HepG2 (cell line): ENCODE data around the gene ZIM2. TPM values are rescaled to one million over a fixed set of nuclear protein-coding genes. Genes with fewer than 3 reads are reported as not detected.
A peak's percentile ranks its signal among the peaks of the same experiment; 100 is the strongest.

Experiments used
- ATAC-seq: fragments of 200-7000 bp; cut with Tn5 transposase; 3 replicates; pipeline ENCODE4 v1.9.1; 2020; ENCODE audit warnings: mild to moderate bottlenecking, moderate library complexity
- BruUV-seq: library from RNA; stranded (reverse); fragments of 400-500 nt; replicated peaks from 2 replicates; lab custom pipeline; 2021; lab: Mats Ljungman, UMichigan
- CTCF ChIA-PET: fragments of 300-600 bp; formaldehyde crosslinking; extraction: SDS; loops from one replicate; lab custom pipeline; 2021; ENCODE audit warnings: low total read pairs, inconsistent platforms, low intra/inter-chr PET ratio; lab: Yijun Ruan, JAX
- POLR2A ChIA-PET: fragments of 350-600 bp; sonication (Branson Sonifier 250); formaldehyde crosslinking; loops from one replicate; lab custom pipeline; 2020; ENCODE audit warnings: antibody characterized with exemption, inconsistent platforms; lab: Yijun Ruan, JAX
- DNase-seq: peaks from one replicate; pipeline ENCODE4 v3.0.0-alpha.2; 2015; ENCODE audit warnings: low spot score
- FAIRE-seq: peaks from 3 replicates; lab custom pipeline; 2011; peaks lifted over from hg19 to GRCh38; lab: Jason Lieb, UNC
- H2AFZ ChIP-seq: one replicate; pipeline ENCODE4 v1.6.1; 2011; ENCODE audit warnings: low read length, inconsistent platforms
- H3K27ac ChIP-seq: fragments of 300-600 bp; 3 replicates; pipeline ENCODE4 v1.8.0; 2011; ENCODE audit warnings: mixed run types, mild to moderate bottlenecking, mixed read lengths, low read length, inconsistent platforms; ENCODE audit not compliant: insufficient read depth; ENCODE audit errors: extremely low read length
- H3K27me3 ChIP-seq, 2 experiments: fragments of 200-600 bp in 1 of 2; 2 replicates in 1 of 2; 3 replicates in 1 of 2; pipeline versions ENCODE4 v1.6.0 to v1.8.0; 2011; ENCODE audit warnings: low read length in 2 of 2, mild to moderate bottlenecking in 2 of 2, moderate library complexity in 2 of 2, inconsistent platforms in 1 of 2; ENCODE audit not compliant: insufficient read depth in 2 of 2, control insufficient read depth in 1 of 2
- H3K36me3 ChIP-seq, 2 experiments: fragments of 200-600 bp in 1 of 2; replicated peaks in 1 of 2; 2 replicates in 1 of 2; 3 replicates in 1 of 2; pipeline versions ENCODE4 v1.5.1 to v1.8.0; 2011; ENCODE audit warnings: low read length in 2 of 2, inconsistent platforms in 1 of 2; ENCODE audit not compliant: insufficient read depth in 2 of 2, control insufficient read depth in 1 of 2
- H3K4me1 ChIP-seq: 2 replicates; pipeline ENCODE4 v1.5.1; 2012; ENCODE audit warnings: low read length, inconsistent platforms; ENCODE audit not compliant: insufficient read depth
- H3K4me2 ChIP-seq: 2 replicates; pipeline ENCODE4 v1.6.0; 2011; ENCODE audit warnings: low read depth, low read length, inconsistent platforms
- H3K4me3 ChIP-seq, 3 experiments: fragments of 200-600 bp in 1 of 3; sonication (generic), shearing (Covaris generic) in 1 of 3; replicated peaks in 1 of 3; 2 replicates each; pipeline ENCODE4 v1.5.1; 2011 to 2016; ENCODE audit warnings: low read length in 3 of 3, inconsistent platforms in 2 of 3, low read depth in 2 of 3, mild to moderate bottlenecking in 2 of 3, control low read depth in 1 of 3, mixed read lengths in 1 of 3; ENCODE audit not compliant: insufficient read depth in 1 of 3
- H3K79me2 ChIP-seq: one replicate; pipeline ENCODE4 v1.6.1; 2011; ENCODE audit warnings: low read length, inconsistent platforms; ENCODE audit not compliant: insufficient read depth
- H3K9ac ChIP-seq: 2 replicates; pipeline ENCODE4 v1.6.0; 2011; ENCODE audit warnings: mild to moderate bottlenecking, low read depth, low read length, inconsistent platforms; ENCODE audit not compliant: insufficient read depth
- H3K9me3 ChIP-seq: 2 replicates; pipeline ENCODE4 v1.5.1; 2012; ENCODE audit warnings: mild to moderate bottlenecking, low read length
- H4K20me1 ChIP-seq: 2 replicates; pipeline ENCODE4 v1.6.0; 2011; ENCODE audit warnings: inconsistent platforms, mild to moderate bottlenecking, low read length, moderate library complexity; ENCODE audit not compliant: insufficient read depth
- GATAD1 ChIP-seq: IDR thresholded peaks from 2 replicates; pipeline ENCODE4 v1.6.1; 2016; ENCODE audit warnings: missing genetic modification reagents, missing compliant biosample characterization
- GPN1 ChIP-seq: sonication (generic); formaldehyde crosslinking; IDR thresholded peaks from 2 replicates; pipeline ENCODE4 v1.5.1; 2020; ENCODE audit warnings: missing genetic modification reagents, borderline replicate concordance
- POLR2A ChIP-seq, 2 experiments: IDR thresholded peaks; 2 replicates each; pipeline ENCODE4 v1.6.1; 2011; ENCODE audit warnings: low read depth in 2 of 2, low read length in 2 of 2, mild to moderate bottlenecking in 1 of 2, moderate library complexity in 1 of 2; ENCODE audit not compliant: insufficient read depth in 1 of 2
- RBM22 ChIP-seq: fragments of 200-400 bp; formaldehyde crosslinking; optimal IDR thresholded peaks from 2 replicates; pipeline ENCODE3; 2017; ENCODE audit warnings: mild to moderate bottlenecking, low read length, moderate library complexity
- SMYD3 ChIP-seq: sonication (generic); formaldehyde crosslinking; IDR thresholded peaks from 2 replicates; pipeline ENCODE4 v1.8.1; 2023; ENCODE audit warnings: mild to moderate bottlenecking, missing genetic modification reagents
- SRSF1 ChIP-seq: fragments of 200-400 bp; formaldehyde crosslinking; optimal IDR thresholded peaks from 2 replicates; pipeline ENCODE3; 2017; ENCODE audit warnings: mild to moderate bottlenecking, low read depth, low read length, moderate library complexity
- TBX2 ChIP-seq: sonication (generic); formaldehyde crosslinking; IDR thresholded peaks from 2 replicates; pipeline ENCODE4 v1.5.0; 2020; ENCODE audit warnings: missing genetic modification reagents, mild to moderate bottlenecking, borderline replicate concordance
- TBX3 ChIP-seq: fragments of 450-650 bp; IDR thresholded peaks from 2 replicates; pipeline ENCODE4 v1.6.1; 2017; ENCODE audit warnings: antibody characterized with exemption, mild to moderate bottlenecking, inconsistent platforms, borderline replicate concordance
- WGBS: methylation state at CpG from one replicate; pipeline ENCODE4 v1.1.6; 2017; ENCODE audit warnings: low lambda C conversion rate; 5-methylcytosine and 5-hydroxymethylcytosine counted together
- in situ Hi-C: cut with HindIII; loops from 2 replicates; pipeline ENCODE4 v1.10.0; 2017; ENCODE audit warnings: low pct_unique_long_range_greater_than_20kb; ENCODE audit not compliant: extremely low pct_ligation_motif_present
- intact Hi-C: fragments of 100-400 bp; cut with micrococcal nuclease; formaldehyde crosslinking; loops from one replicate; pipeline ENCODE4 v1.10.0; 2022; ENCODE audit not compliant: unreplicated experiment
- polyA plus RNA-seq, 8 experiments: library from polyadenylated mRNA; depleted of rRNA in 3 of 8; stranded (reverse) in 7 of 8; unstranded in 1 of 8; fragments of >200 nt; fragmentation: Illumina TruSeq in 4 of 8; extraction: Trizol in 4 of 8; gene quantifications; 2 replicates each; pipeline versions ENCODE4 v1.2.1 to v1.2.3, GENCODE V29; 2011 to 2016; ENCODE audit warnings: low read depth in 4 of 8, missing spikeins in 1 of 8, mixed read lengths in 1 of 8; ENCODE audit not compliant: insufficient read depth in 1 of 8
- total RNA-seq, 5 experiments: library from RNA; depleted of rRNA; stranded (reverse); fragments of >200 nt; fragmentation: Illumina TruSeq; extraction: Trizol; gene quantifications; 2 replicates each; pipeline ENCODE4 v1.2.3, GENCODE V29; 2016; ENCODE audit warnings: low read depth in 1 of 5
- TF ChIP-seq, protein P1 (sequence below): sonication (generic); formaldehyde crosslinking; IDR thresholded peaks from 2 replicates; pipeline ENCODE4 v1.5.1; 2020; ENCODE audit warnings: missing genetic modification reagents, mild to moderate bottlenecking, borderline replicate concordance
- TF ChIP-seq, protein P2 (sequence below): IDR thresholded peaks from 2 replicates; pipeline ENCODE4 v1.6.1; 2016; ENCODE audit warnings: mild to moderate bottlenecking
- TF ChIP-seq, protein P3 (sequence below): sonication (generic); formaldehyde crosslinking; IDR thresholded peaks from 2 replicates; pipeline ENCODE4 v1.4.0; 2020; ENCODE audit warnings: missing genetic modification reagents
- TF ChIP-seq, protein P4 (sequence below): sonication (generic); formaldehyde crosslinking; conservative IDR thresholded peaks from 2 replicates; pipeline ENCODE4 v1.5.0; 2020; ENCODE audit warnings: missing genetic modification reagents

ZIM2 gene
- total and polyA plus RNA-seq, 2 of the 13 experiments (the other 11 are each of a cell fraction or from before 2014, with no cell fraction given), result 7.2 to 10.3 TPM

DNA sequence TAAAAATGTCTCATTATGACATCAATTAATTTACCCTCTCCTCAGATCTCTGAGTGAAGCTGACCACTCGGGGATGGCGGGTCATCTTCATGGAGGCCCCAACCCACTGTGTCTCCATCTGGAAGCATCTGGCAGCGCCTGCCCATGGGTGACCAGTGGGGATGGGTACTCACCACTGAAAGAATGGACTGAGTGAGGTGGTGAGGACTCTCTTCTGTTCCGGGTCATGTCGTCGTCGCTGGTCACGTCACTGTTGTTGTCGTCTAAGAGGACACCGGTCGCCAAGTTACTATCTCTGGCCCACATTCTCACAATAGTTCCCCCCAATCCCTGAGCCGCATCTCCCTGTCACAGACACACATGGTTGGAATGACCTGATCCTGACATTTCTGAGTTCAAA lies 17.1 kb downstream of the ZIM2 start:
- ATAC-seq (peak; percentile 11; the same call in 1 of the 3 replicates), FAIRE-seq (no peak), DNase-seq (no peak)
- Histone ChIP-seq H3K79me2 (peaks cover 21% of the 10 kb centered on the region), H3K9me3 (no peaks in the 10 kb centered on the region), H3K27me3 (no peaks in the 10 kb centered on the region), H3K27ac (no peak overlapping the region), H3K4me3 (no peak overlapping the region), H3K4me1 (peaks cover 18% of the 10 kb centered on the region; the same call in 1 of the 2 replicates), H3K36me3 (peaks cover 33 to 85% of the 10 kb centered on the region in 2 experiments), H3K4me2 (no peak overlapping the region), H2AFZ (no peak overlapping the region), H3K9ac (no peak overlapping the region), H4K20me1 (peaks cover 81% of the 10 kb centered on the region)
- WGBS, result 84% methylated on average over 11 of the region's 12 CpGs
- intact Hi-C loops (no loop called here), in situ Hi-C loops (no loop called here)
- ChIA-PET POLR2A (no interaction called here), CTCF (no interaction called here)
- BruUV-seq, result no TSS peak
- TF ChIP-seq, protein P1, sequence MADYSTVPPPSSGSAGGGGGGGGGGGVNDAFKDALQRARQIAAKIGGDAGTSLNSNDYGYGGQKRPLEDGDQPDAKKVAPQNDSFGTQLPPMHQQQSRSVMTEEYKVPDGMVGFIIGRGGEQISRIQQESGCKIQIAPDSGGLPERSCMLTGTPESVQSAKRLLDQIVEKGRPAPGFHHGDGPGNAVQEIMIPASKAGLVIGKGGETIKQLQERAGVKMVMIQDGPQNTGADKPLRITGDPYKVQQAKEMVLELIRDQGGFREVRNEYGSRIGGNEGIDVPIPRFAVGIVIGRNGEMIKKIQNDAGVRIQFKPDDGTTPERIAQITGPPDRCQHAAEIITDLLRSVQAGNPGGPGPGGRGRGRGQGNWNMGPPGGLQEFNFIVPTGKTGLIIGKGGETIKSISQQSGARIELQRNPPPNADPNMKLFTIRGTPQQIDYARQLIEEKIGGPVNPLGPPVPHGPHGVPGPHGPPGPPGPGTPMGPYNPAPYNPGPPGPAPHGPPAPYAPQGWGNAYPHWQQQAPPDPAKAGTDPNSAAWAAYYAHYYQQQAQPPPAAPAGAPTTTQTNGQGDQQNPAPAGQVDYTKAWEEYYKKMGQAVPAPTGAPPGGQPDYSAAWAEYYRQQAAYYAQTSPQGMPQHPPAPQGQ, result no peak
- peak; percentile 32 for TF ChIP-seq RBM22
- peak in 1 of 2 experiments; percentile 44; a peak in 1 of 4 replicates for TF ChIP-seq POLR2A (IDR thresholded peaks at IDR 0.05; ENCODE audit: insufficient read depth in 1 of 2, low read depth in 2 of 2, low read length in 2 of 2)

DNA sequence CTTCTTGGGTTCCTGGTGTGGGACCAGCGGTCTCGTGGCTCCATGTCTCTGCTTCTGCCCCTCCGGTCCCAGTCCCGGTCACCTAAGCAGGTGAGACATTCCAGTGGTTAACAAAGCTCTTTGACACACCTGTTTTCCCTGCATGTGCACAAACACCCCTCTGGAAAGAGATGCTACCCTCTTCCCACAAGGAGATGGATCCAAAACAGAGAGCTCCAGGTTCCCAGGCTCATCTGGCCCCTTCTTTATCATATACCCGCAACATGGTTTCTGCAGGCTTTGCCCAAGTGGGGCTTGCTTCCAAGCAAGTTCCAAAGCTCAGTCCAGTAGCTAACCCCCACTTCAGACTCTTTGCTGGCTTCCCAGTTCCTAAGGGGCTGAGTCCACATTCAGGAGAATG lies 17.8 kb downstream of the ZIM2 start:
- in situ Hi-C loops, result no loop called here
- no peak for FAIRE-seq
- no TSS peak for BruUV-seq
- Histone ChIP-seq H3K4me2 (no peak overlapping the region), H2AFZ (no peak overlapping the region), H3K9ac (no peak overlapping the region), H3K79me2 (peaks cover 16% of the 10 kb centered on the region), H4K20me1 (peaks cover 74% of the 10 kb centered on the region), H3K9me3 (no peaks in the 10 kb centered on the region), H3K27me3 (no peaks in the 10 kb centered on the region), H3K4me1 (peaks cover 13% of the 10 kb centered on the region; the same call in 1 of the 2 replicates), H3K36me3 (peaks cover 34 to 86% of the 10 kb centered on the region in 2 experiments), H3K27ac (no peak overlapping the region), H3K4me3 (no peak overlapping the region)
- intact Hi-C loops, result no loop called here
- ATAC-seq, result no peak
- POLR2A ChIA-PET, result no interaction called here
- WGBS, result 86% methylated on average over 5 of the region's 5 CpGs
- no peak for DNase-seq
- CTCF ChIA-PET, result no interaction called here
- TF ChIP-seq, protein P2, sequence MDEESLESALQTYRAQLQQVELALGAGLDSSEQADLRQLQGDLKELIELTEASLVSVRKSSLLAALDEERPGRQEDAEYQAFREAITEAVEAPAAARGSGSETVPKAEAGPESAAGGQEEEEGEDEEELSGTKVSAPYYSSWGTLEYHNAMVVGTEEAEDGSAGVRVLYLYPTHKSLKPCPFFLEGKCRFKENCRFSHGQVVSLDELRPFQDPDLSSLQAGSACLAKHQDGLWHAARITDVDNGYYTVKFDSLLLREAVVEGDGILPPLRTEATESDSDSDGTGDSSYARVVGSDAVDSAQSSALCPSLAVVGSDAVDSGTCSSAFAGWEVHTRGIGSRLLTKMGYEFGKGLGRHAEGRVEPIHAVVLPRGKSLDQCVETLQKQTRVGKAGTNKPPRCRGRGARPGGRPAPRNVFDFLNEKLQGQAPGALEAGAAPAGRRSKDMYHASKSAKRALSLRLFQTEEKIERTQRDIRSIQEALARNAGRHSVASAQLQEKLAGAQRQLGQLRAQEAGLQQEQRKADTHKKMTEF, result no peak
- no peak for TF ChIP-seq SMYD3 (CRISPR knock-in tag)
- no peak for TF ChIP-seq GPN1 (CRISPR knock-in tag)
- no peak for TF ChIP-seq TBX3
- TF ChIP-seq TBX2 (CRISPR knock-in tag), result 0 out of 2 replicates have a peak, but pooled peaks have one; percentile 1
- no peak for TF ChIP-seq GATAD1 (CRISPR knock-in tag)
- TF ChIP-seq, protein P3, sequence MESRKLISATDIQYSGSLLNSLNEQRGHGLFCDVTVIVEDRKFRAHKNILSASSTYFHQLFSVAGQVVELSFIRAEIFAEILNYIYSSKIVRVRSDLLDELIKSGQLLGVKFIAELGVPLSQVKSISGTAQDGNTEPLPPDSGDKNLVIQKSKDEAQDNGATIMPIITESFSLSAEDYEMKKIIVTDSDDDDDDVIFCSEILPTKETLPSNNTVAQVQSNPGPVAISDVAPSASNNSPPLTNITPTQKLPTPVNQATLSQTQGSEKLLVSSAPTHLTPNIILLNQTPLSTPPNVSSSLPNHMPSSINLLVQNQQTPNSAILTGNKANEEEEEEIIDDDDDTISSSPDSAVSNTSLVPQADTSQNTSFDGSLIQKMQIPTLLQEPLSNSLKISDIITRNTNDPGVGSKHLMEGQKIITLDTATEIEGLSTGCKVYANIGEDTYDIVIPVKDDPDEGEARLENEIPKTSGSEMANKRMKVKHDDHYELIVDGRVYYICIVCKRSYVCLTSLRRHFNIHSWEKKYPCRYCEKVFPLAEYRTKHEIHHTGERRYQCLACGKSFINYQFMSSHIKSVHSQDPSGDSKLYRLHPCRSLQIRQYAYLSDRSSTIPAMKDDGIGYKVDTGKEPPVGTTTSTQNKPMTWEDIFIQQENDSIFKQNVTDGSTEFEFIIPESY, result no peak
- TF ChIP-seq, protein P4, sequence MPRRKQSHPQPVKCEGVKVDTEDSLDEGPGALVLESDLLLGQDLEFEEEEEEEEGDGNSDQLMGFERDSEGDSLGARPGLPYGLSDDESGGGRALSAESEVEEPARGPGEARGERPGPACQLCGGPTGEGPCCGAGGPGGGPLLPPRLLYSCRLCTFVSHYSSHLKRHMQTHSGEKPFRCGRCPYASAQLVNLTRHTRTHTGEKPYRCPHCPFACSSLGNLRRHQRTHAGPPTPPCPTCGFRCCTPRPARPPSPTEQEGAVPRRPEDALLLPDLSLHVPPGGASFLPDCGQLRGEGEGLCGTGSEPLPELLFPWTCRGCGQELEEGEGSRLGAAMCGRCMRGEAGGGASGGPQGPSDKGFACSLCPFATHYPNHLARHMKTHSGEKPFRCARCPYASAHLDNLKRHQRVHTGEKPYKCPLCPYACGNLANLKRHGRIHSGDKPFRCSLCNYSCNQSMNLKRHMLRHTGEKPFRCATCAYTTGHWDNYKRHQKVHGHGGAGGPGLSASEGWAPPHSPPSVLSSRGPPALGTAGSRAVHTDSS, result no peak
- TF ChIP-seq SRSF1, result no peak
